GM23338 (cell line): ENCODE results near the gene LIN54. TPM values are rescaled to one million over a fixed set of nuclear protein-coding genes. Genes with fewer than 3 reads are reported as not detected.

Source experiments
- ATAC-seq: fragments of 200-7000 bp; cut with Tn5 transposase; 3 replicates; pipeline ENCODE4 v1.9.1; 2020
- DNase-seq: peaks from one replicate; pipeline ENCODE4 v3.0.0-alpha.2; 2015; ENCODE audit warnings: low spot score
- H2AFZ ChIP-seq: fragments of 200-600 bp; sonication (generic); 2 replicates; pipeline ENCODE4 v1.8.0; 2016; ENCODE audit warnings: antibody characterized with exemption, mild to moderate bottlenecking, moderate library complexity
- H3F3A ChIP-seq: fragments of 200-600 bp; sonication (generic); replicated peaks from 2 replicates; pipeline ENCODE4 v1.8.0; 2017; ENCODE audit warnings: antibody characterized with exemption, mixed run types, low read depth
- H3K27ac ChIP-seq: fragments of 200-600 bp; sonication (generic); 2 replicates; pipeline ENCODE4 v1.6.1; 2016; ENCODE audit warnings: low read depth
- H3K27me3 ChIP-seq: fragments of 200-600 bp; sonication (generic); 2 replicates; pipeline ENCODE4 v1.8.0; 2016; ENCODE audit warnings: mild to moderate bottlenecking, mixed run types, moderate library complexity; ENCODE audit not compliant: insufficient read depth
- H3K36me3 ChIP-seq: fragments of 200-600 bp; sonication (generic); 2 replicates; pipeline ENCODE4 v1.8.0; 2016; ENCODE audit warnings: mild to moderate bottlenecking; ENCODE audit not compliant: insufficient read depth
- H3K4me1 ChIP-seq: fragments of 200-600 bp; sonication (generic); 2 replicates; pipeline ENCODE4 v1.8.0; 2016; ENCODE audit warnings: mild to moderate bottlenecking, moderate library complexity; ENCODE audit not compliant: insufficient read depth
- H3K4me2 ChIP-seq: fragments of 200-600 bp; sonication (generic); 2 replicates; pipeline ENCODE4 v1.7.1; 2017; ENCODE audit warnings: mixed run types
- H3K4me3 ChIP-seq: fragments of 200-600 bp; sonication (generic); 2 replicates; pipeline ENCODE4 v1.6.1; 2016; ENCODE audit warnings: mixed run types
- H3K79me2 ChIP-seq: fragments of 200-600 bp; sonication (generic); replicated peaks from 2 replicates; pipeline ENCODE4 v1.8.0; 2017; ENCODE audit warnings: mild to moderate bottlenecking; ENCODE audit not compliant: insufficient read depth
- H3K9me2 ChIP-seq: fragments of 200-600 bp; sonication (generic); 2 replicates; pipeline ENCODE4 v1.8.0; 2017; ENCODE audit not compliant: insufficient read depth
- H4K20me1 ChIP-seq: fragments of 200-600 bp; sonication (generic); replicated peaks from 2 replicates; pipeline ENCODE4 v1.8.0; 2017; ENCODE audit warnings: mild to moderate bottlenecking; ENCODE audit not compliant: insufficient read depth
- H3K27ac Mint-ChIP-seq: 2 replicates; pipeline ENCODE4 v1.8.0; 2020; ENCODE audit warnings: inconsistent platforms, mild to moderate bottlenecking, moderate library complexity, mixed read lengths
- H3K27me3 Mint-ChIP-seq: 3 replicates; pipeline ENCODE4 v1.8.0; 2022; ENCODE audit warnings: low read depth, mild to moderate bottlenecking, moderate library complexity, mixed read lengths, inconsistent platforms; ENCODE audit not compliant: insufficient read depth, poor library complexity
- H3K36me3 Mint-ChIP-seq: 3 replicates; pipeline ENCODE4 v1.8.0; 2021; ENCODE audit warnings: low read depth, mild to moderate bottlenecking, inconsistent platforms, moderate library complexity, mixed read lengths
- H3K4me1 Mint-ChIP-seq: 3 replicates; pipeline ENCODE4 v1.8.0; 2020; ENCODE audit warnings: mild to moderate bottlenecking, inconsistent platforms, mixed read lengths
- H3K4me3 Mint-ChIP-seq: 3 replicates; pipeline ENCODE4 v1.8.0; 2021; ENCODE audit warnings: moderate library complexity, mild to moderate bottlenecking, inconsistent platforms, mixed read lengths
- H3K9me3 Mint-ChIP-seq: 3 replicates; pipeline ENCODE4 v1.8.0; 2020; ENCODE audit warnings: moderate library complexity, mild to moderate bottlenecking, inconsistent platforms, mixed read lengths
- CREB1 ChIP-seq: fragments of 250-450 bp; sonication (Bioruptor Pico); IDR thresholded peaks from 2 replicates; pipeline ENCODE4 v1.5.0; 2020; ENCODE audit warnings: low read depth, mild to moderate bottlenecking, moderate library complexity
- EZH2 ChIP-seq: fragments of 200-600 bp; sonication (generic); IDR thresholded peaks from one replicate; pipeline ENCODE4 v1.8.0; 2017; ENCODE audit warnings: antibody characterized with exemption, mild to moderate bottlenecking, low read depth; ENCODE audit not compliant: unreplicated experiment
- NANOG ChIP-seq: IDR thresholded peaks from 2 replicates; pipeline ENCODE4 v1.6.1; 2016; ENCODE audit warnings: antibody characterized with exemption, borderline replicate concordance
- POLR2AphosphoS5 ChIP-seq: IDR thresholded peaks from 2 replicates; pipeline ENCODE4 v1.6.1; 2016; ENCODE audit warnings: antibody characterized with exemption, low read depth
- STAT1 ChIP-seq: IDR thresholded peaks from one replicate; pipeline ENCODE4 v1.6.1; 2016; ENCODE audit warnings: antibody characterized with exemption; ENCODE audit not compliant: unreplicated experiment
- ZNF114 ChIP-seq: fragments of 250-450 bp; sonication (Bioruptor Pico); IDR thresholded peaks from 2 replicates; pipeline ENCODE4 v1.5.0; 2020; ENCODE audit warnings: mild to moderate bottlenecking, moderate library complexity
- ZNF331 ChIP-seq: fragments of 250-450 bp; sonication (Bioruptor Pico); IDR thresholded peaks from 2 replicates; pipeline ENCODE4 v1.5.0; 2020; ENCODE audit warnings: low read depth, mild to moderate bottlenecking, moderate library complexity
- polyA plus RNA-seq: library from polyadenylated mRNA; unstranded; fragments of >200 nt; fragmentation: Nextera tagmentation; extraction: Ambion mirVana; gene quantifications from 2 replicates; pipeline ENCODE4 v1.2.1, GENCODE V29; 2016
- total RNA-seq: library from RNA; depleted of rRNA; stranded (reverse); fragments of >200 nt; shearing (Covaris generic); gene quantifications from 2 replicates; pipeline ENCODE4 v1.2.3, GENCODE V29; 2014
- TF ChIP-seq, protein P1 (sequence below): fragments of 250-450 bp; sonication (Bioruptor Pico); IDR thresholded peaks from 2 replicates; pipeline ENCODE4 v1.5.0; 2020; ENCODE audit warnings: mild to moderate bottlenecking, moderate library complexity
- TF ChIP-seq, protein P2 (sequence below): IDR thresholded peaks from 2 replicates; pipeline ENCODE4 v1.6.1; 2016; ENCODE audit warnings: antibody characterized with exemption

Gene LIN54
- total and polyA plus RNA-seq, 2 experiments from 2014 or later = 4.0 to 11.2 TPM

DNA sequence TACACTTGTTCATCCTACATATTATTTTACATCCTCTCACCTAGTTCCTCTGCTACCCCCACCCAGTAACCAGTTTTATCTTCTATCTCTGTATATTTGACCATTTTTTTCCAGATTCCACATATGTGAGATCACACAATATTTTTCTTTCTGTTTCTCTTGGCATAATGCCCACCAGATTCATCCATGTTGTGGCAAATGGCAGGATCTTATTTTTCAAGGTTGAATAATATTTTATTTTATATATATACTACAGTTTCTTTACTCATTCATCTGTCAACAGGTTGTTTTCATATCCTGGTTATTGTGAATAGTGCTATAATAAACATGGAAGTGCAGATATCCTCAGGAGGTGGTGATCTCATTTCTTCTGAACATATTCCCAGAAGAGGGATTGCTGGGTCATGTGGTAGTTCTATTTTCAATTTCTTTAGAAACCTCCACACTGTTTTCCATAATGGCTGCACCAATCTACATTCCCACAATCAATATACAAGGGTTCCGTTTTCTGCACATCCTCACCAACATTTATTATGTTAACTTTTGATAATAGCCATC is 61.9 kb downstream of the LIN54 start (continued):
- TF ChIP-seq, protein P1, sequence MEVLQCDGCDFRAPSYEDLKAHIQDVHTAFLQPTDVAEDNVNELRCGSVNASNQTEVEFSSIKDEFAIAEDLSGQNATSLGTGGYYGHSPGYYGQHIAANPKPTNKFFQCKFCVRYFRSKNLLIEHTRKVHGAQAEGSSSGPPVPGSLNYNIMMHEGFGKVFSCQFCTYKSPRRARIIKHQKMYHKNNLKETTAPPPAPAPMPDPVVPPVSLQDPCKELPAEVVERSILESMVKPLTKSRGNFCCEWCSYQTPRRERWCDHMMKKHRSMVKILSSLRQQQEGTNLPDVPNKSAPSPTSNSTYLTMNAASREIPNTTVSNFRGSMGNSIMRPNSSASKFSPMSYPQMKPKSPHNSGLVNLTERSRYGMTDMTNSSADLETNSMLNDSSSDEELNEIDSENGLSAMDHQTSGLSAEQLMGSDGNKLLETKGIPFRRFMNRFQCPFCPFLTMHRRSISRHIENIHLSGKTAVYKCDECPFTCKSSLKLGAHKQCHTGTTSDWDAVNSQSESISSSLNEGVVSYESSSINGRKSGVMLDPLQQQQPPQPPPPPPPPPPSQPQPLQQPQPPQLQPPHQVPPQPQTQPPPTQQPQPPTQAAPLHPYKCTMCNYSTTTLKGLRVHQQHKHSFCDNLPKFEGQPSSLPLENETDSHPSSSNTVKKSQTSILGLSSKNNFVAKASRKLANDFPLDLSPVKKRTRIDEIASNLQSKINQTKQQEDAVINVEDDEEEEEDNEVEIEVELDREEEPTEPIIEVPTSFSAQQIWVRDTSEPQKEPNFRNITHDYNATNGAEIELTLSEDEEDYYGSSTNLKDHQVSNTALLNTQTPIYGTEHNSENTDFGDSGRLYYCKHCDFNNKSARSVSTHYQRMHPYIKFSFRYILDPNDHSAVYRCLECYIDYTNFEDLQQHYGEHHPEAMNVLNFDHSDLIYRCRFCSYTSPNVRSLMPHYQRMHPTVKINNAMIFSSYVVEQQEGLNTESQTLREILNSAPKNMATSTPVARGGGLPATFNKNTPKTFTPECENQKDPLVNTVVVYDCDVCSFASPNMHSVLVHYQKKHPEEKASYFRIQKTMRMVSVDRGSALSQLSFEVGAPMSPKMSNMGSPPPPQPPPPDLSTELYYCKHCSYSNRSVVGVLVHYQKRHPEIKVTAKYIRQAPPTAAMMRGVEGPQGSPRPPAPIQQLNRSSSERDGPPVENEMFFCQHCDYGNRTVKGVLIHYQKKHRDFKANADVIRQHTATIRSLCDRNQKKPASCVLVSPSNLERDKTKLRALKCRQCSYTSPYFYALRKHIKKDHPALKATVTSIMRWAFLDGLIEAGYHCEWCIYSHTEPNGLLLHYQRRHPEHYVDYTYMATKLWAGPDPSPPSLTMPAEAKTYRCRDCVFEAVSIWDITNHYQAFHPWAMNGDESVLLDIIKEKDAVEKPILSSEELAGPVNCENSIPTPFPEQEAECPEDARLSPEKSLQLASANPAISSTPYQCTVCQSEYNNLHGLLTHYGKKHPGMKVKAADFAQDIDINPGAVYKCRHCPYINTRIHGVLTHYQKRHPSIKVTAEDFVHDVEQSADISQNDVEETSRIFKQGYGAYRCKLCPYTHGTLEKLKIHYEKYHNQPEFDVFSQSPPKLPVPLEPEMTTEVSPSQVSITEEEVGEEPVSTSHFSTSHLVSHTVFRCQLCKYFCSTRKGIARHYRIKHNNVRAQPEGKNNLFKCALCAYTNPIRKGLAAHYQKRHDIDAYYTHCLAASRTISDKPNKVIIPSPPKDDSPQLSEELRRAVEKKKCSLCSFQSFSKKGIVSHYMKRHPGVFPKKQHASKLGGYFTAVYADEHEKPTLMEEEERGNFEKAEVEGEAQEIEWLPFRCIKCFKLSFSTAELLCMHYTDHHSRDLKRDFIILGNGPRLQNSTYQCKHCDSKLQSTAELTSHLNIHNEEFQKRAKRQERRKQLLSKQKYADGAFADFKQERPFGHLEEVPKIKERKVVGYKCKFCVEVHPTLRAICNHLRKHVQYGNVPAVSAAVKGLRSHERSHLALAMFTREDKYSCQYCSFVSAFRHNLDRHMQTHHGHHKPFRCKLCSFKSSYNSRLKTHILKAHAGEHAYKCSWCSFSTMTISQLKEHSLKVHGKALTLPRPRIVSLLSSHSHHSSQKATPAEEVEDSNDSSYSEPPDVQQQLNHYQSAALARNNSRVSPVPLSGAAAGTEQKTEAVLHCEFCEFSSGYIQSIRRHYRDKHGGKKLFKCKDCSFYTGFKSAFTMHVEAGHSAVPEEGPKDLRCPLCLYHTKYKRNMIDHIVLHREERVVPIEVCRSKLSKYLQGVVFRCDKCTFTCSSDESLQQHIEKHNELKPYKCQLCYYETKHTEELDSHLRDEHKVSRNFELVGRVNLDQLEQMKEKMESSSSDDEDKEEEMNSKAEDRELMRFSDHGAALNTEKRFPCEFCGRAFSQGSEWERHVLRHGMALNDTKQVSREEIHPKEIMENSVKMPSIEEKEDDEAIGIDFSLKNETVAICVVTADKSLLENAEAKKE = no peak
- TF ChIP-seq ZNF331 (CRISPR knock-in tag) (no peak), NANOG (no peak)

DNA sequence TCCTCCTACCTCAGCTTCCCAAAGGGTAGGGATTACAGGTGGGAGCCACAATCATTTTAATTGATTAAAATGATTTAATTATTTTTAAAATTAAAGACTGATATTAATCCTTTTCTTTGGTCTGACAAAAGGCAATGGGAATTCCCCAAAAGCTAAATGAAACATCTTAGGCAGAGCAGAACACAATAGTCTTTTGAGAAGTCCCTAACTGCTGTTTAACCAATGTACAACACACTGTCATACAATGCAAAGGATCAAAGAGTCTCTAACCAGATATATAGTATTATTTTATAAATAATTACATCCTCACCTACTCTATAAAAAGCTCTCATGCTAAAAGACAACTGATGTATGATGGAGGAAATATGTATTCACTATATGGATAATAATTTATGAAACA is 63.1 kb downstream of the LIN54 start:
- no peak for ATAC-seq
- Histone ChIP-seq H3K36me3 (no peaks in the 10 kb centered on the region), H3K27me3 (no peaks in the 10 kb centered on the region), H4K20me1 (no peaks in the 10 kb centered on the region), H3K4me3 (no peak overlapping the region), H3K27ac (no peak overlapping the region), H3K9me2 (no peaks in the 10 kb centered on the region), H3K4me1 (no peaks in the 10 kb centered on the region), H3F3A (no peaks in the 10 kb centered on the region), H3K79me2 (no peaks in the 10 kb centered on the region), H2AFZ (no peak overlapping the region), H3K4me2 (no peak overlapping the region)
- H3K4me3 Mint-ChIP-seq = no peak overlapping the region
- H3K9me3 Mint-ChIP-seq = no peaks in the 10 kb centered on the region
- H3K27ac Mint-ChIP-seq = no peak overlapping the region
- no peak for DNase-seq
- no peaks in the 10 kb centered on the region; the same call in 2 of the 3 replicates for H3K36me3 Mint-ChIP-seq
- H3K4me1 Mint-ChIP-seq = no peaks in the 10 kb centered on the region
- no peaks in the 10 kb centered on the region for H3K27me3 Mint-ChIP-seq
- TF ChIP-seq, protein P2, sequence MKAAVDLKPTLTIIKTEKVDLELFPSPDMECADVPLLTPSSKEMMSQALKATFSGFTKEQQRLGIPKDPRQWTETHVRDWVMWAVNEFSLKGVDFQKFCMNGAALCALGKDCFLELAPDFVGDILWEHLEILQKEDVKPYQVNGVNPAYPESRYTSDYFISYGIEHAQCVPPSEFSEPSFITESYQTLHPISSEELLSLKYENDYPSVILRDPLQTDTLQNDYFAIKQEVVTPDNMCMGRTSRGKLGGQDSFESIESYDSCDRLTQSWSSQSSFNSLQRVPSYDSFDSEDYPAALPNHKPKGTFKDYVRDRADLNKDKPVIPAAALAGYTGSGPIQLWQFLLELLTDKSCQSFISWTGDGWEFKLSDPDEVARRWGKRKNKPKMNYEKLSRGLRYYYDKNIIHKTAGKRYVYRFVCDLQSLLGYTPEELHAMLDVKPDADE = no peak
- TF ChIP-seq POLR2AphosphoS5 (no peak), ZNF331 (CRISPR knock-in tag) (no peak), NANOG (no peak), STAT1 (no peak), ZNF114 (CRISPR knock-in tag) (no peak), EZH2 (no peak), CREB1 (CRISPR knock-in tag) (no peak)
- TF ChIP-seq, protein P1 = no peak
